GM18517 (cell line): Measurements from ENCODE around the gene SKIC2.

Source experiments
- ATAC-seq: cut with Tn5 transposase; IDR thresholded peaks from one replicate; pipeline ENCODE4 v1.9.1; 2021; ENCODE audit warnings: mild to moderate bottlenecking, moderate library complexity; ENCODE audit not compliant: unreplicated experiment

The SKIC2 gene

GRCh38 chr6:31945154-31945506 lies 13.8 kb upstream of the SKIC2 start:
- no peak for ATAC-seq

GRCh38 chr6:31945507-31946369 lies 13.2 kb upstream of the SKIC2 start, which contains the start of gene CFB:
CFB (plus strand) TSS chr6:31946095; CDS start chr6:31946222, 127 bp downstream.
- ATAC-seq = no peak

- ATAC-seq = no peak
These were observed 12.5 kb upstream of the SKIC2 start for GRCh38 chr6:31946370-31946885.

- no peak for ATAC-seq
These were observed 11.8 kb upstream of the SKIC2 start for GRCh38 chr6:31947070-31947675.

GRCh38 chr6:31947864-31948263 lies 11.1 kb upstream of the SKIC2 start:
- no peak for ATAC-seq

GRCh38 chr6:31948306-31948705 lies 10.7 kb upstream of the SKIC2 start:
- ATAC-seq = no peak

GRCh38 chr6:31948753-31949413 lies 10.1 kb upstream of the SKIC2 start:
- ATAC-seq = no peak

- no peak for ATAC-seq
These were observed 8.9 kb upstream of the SKIC2 start for GRCh38 chr6:31949926-31950548.

- no peak for ATAC-seq
These were observed 6.7 kb upstream of the SKIC2 start for GRCh38 chr6:31952140-31952805.

- no peak for ATAC-seq
These were observed 6.1 kb upstream of the SKIC2 start for GRCh38 chr6:31952890-31953289.

- no peak for ATAC-seq
These were observed 4.5 kb upstream of the SKIC2 start for GRCh38 chr6:31954511-31954910.

GRCh38 chr6:31956796-31957195 lies 2.2 kb upstream of the SKIC2 start:
- no peak for ATAC-seq

GRCh38 chr6:31958412-31958740 lies 599 bp upstream of the SKIC2 start:
- ATAC-seq = no peak

GRCh38 chr6:31961616-31962015 lies 2.6 kb downstream of the SKIC2 start:
- no peak for ATAC-seq

GRCh38 chr6:31963921-31964320 lies 4.9 kb downstream of the SKIC2 start:
- no peak for ATAC-seq

- no peak for ATAC-seq
These were observed 6.7 kb downstream of the SKIC2 start for GRCh38 chr6:31965700-31966099.

GRCh38 chr6:31966506-31966905 lies 7.5 kb downstream of the SKIC2 start:
- ATAC-seq = no peak

- no peak for ATAC-seq
These were observed 8.3 kb downstream of the SKIC2 start for GRCh38 chr6:31966997-31967925.

- no peak for ATAC-seq
These were observed 8.9 kb downstream of the SKIC2 start for GRCh38 chr6:31967926-31968320.

GRCh38 chr6:31968326-31968725 lies 9.4 kb downstream of the SKIC2 start:
- ATAC-seq = no peak
